NB4 (cell line): ENCODE results near the gene CRYBA4.

ENCODE experiments used
- DNase-seq: peaks from one replicate; pipeline ENCODE4 v3.0.0; 2010; ENCODE audit warnings: low read depth
- H3K4me3 ChIP-seq: one replicate; pipeline ENCODE4 v1.5.1; 2011; ENCODE audit warnings: mild to moderate bottlenecking, low read depth, low read length, moderate library complexity
- MAX ChIP-seq: IDR thresholded peaks from 2 replicates; pipeline ENCODE4 v1.6.1; 2011; ENCODE audit warnings: low read depth, low read length
- MYC ChIP-seq: IDR thresholded peaks from 2 replicates; pipeline ENCODE4 v1.6.1; 2011; ENCODE audit warnings: low read depth, low read length
- POLR2A ChIP-seq: IDR thresholded peaks from 2 replicates; pipeline ENCODE4 v1.6.1; 2011; ENCODE audit warnings: mild to moderate bottlenecking; ENCODE audit not compliant: insufficient read length; ENCODE audit errors: extremely low read depth
- TF ChIP-seq, protein P1 (sequence below): IDR thresholded peaks from one replicate; pipeline ENCODE4 v1.5.1; 2012; ENCODE audit warnings: low read depth, low read length

Gene CRYBA4

DNA sequence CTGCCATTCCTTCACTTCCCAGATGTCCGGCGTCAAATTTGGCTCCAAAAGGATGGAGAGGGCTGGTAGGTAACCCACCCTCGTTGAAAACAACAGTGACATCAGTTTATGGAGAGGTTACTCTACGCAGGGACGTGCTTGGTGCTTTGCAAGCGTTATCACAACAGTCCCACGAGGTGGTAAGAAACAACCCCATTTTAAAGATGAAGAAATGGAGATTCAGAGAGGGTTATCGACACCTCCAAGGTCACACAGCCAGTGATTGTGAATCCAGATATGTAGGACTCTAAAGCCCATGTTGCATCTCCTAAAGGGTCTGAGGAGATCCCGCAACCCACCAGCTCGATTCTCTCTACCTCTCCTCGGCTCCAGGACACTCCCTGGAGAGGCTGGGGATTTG lies 36.4 kb downstream of the CRYBA4 start:
- no peak for DNase-seq
- no peak for TF ChIP-seq POLR2A
- no peak for TF ChIP-seq MYC
- TF ChIP-seq, protein P1, sequence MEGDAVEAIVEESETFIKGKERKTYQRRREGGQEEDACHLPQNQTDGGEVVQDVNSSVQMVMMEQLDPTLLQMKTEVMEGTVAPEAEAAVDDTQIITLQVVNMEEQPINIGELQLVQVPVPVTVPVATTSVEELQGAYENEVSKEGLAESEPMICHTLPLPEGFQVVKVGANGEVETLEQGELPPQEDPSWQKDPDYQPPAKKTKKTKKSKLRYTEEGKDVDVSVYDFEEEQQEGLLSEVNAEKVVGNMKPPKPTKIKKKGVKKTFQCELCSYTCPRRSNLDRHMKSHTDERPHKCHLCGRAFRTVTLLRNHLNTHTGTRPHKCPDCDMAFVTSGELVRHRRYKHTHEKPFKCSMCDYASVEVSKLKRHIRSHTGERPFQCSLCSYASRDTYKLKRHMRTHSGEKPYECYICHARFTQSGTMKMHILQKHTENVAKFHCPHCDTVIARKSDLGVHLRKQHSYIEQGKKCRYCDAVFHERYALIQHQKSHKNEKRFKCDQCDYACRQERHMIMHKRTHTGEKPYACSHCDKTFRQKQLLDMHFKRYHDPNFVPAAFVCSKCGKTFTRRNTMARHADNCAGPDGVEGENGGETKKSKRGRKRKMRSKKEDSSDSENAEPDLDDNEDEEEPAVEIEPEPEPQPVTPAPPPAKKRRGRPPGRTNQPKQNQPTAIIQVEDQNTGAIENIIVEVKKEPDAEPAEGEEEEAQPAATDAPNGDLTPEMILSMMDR = no peak
- TF ChIP-seq MAX = no peak
- H3K4me3 ChIP-seq = peak overlapping the region; percentile 25

- peak; percentile 84 for DNase-seq
- H3K4me3 ChIP-seq = peak overlapping the region; percentile 30
- TF ChIP-seq MAX (peak; percentile 97), POLR2A (no peak), MYC (peak; percentile 90)
Measured at GRCh38 chr22:26658671-26659478, 37.1 kb downstream of the CRYBA4 start.

GRCh38 chr22:26660356-26660755 lies 38.6 kb downstream of the CRYBA4 start:
- no peak for DNase-seq
- TF ChIP-seq POLR2A (no peak), MAX (no peak), MYC (no peak)
- TF ChIP-seq, protein P1 = no peak
- no peak overlapping the region for H3K4me3 ChIP-seq

DNA sequence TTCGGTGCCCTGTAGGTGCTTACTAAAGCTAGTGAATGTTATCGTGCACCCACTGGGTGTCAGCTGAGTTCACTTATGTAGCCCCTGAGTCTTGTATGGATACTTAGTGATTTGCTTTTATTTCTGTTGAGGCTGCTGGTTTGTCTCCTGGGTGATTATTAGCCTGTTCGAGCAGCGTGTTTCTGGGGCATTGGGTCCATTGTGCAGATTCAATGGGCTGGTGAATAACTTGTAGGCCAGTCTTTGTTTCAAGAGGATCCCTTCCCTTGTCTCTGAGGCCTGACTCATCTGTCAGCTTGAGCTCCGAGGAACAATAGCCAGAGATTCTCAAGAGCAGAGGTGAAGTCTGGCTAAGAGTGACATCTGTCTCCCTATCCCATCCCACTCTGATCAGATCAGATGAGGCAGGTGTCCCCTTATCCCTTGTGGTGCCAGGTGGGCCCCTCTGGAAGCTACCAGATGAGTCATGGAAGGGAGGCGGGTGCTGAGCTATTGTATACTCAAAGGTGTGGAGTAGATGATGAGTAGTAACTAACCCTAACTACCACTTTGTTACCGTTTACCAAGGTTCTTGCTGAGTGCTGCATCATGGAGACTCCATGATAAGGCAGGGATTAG lies 39.3 kb downstream of the CRYBA4 start:
- no peak for DNase-seq
- no peak overlapping the region for H3K4me3 ChIP-seq

GRCh38 chr22:26662160-26662559 lies 40.4 kb downstream of the CRYBA4 start:
- TF ChIP-seq, protein P1 = no peak
- TF ChIP-seq MAX (no peak), MYC (no peak), POLR2A (no peak)
- no peak for DNase-seq
- no peak overlapping the region for H3K4me3 ChIP-seq

More for the DNA sequence above, 39.3 kb downstream of the CRYBA4 start:
- TF ChIP-seq POLR2A = no peak
- TF ChIP-seq, protein P1 = no peak
- no peak for TF ChIP-seq MAX
- TF ChIP-seq MYC = no peak
